Spinal cord (tissue), 10 donors: Measurements from ENCODE around the gene ARHGAP9. TPM values are rescaled to one million over a fixed set of nuclear protein-coding genes. Genes with fewer than 3 reads are reported as not detected.

ENCODE experiments used
- DNase-seq, 6 donors: peaks; one replicate each; pipeline versions ENCODE4 v3.0.0 to v3.0.0-alpha.2; 2013 to 2015; ENCODE audit warnings: low spot score in 6 of 6, low read depth in 4 of 6
- H3K27ac ChIP-seq: one replicate; pipeline ENCODE4 v1.5.1; 2013; ENCODE audit warnings: low read depth, low read length, control low read depth
- H3K27me3 ChIP-seq: one replicate; pipeline ENCODE4 v1.6.1; 2013; ENCODE audit warnings: low read length; ENCODE audit not compliant: control insufficient read depth, insufficient read depth
- H3K36me3 ChIP-seq: one replicate; pipeline ENCODE4 v1.6.1; 2013; ENCODE audit warnings: low read length; ENCODE audit not compliant: control insufficient read depth, insufficient read depth
- H3K4me1 ChIP-seq: one replicate; pipeline ENCODE4 v1.6.1; 2013; ENCODE audit warnings: low read length; ENCODE audit not compliant: control insufficient read depth, insufficient read depth
- H3K4me3 ChIP-seq: one replicate; pipeline ENCODE4 v1.5.1; 2013; ENCODE audit warnings: low read depth, low read length, control low read depth
- H3K9me3 ChIP-seq: one replicate; pipeline ENCODE4 v1.6.1; 2013; ENCODE audit warnings: low read length; ENCODE audit not compliant: control insufficient read depth, insufficient read depth
- WGBS: methylation state at CpG from one replicate; pipeline ENCODE4 v1.1.5; 2013; ENCODE audit warnings: missing lambda C conversion rate; ENCODE audit not compliant: insufficient coverage; 5-methylcytosine and 5-hydroxymethylcytosine counted together
- polyA plus RNA-seq, 2 donors: library from polyadenylated mRNA; unstranded; fragments of 120-200 nt; gene quantifications; one replicate each; pipeline ENCODE4 v1.2.1, GENCODE V29; 2013; ENCODE audit not compliant: insufficient read length in 2 of 2
- total RNA-seq, 2 donors: library from RNA; depleted of rRNA in 1 of 2; stranded (reverse); fragments of 120-200 nt in 1 of 2; fragments of >200 nt in 1 of 2; gene quantifications; one replicate each; pipeline versions ENCODE4 v1.2.3 to v1.2.4, GENCODE V29; 2013 to 2014
- donor health status: healthy.

ARHGAP9 gene
- total and polyA plus RNA-seq, 4 donors: 4.8 to 6.5 (median 5.3) TPM

DNA sequence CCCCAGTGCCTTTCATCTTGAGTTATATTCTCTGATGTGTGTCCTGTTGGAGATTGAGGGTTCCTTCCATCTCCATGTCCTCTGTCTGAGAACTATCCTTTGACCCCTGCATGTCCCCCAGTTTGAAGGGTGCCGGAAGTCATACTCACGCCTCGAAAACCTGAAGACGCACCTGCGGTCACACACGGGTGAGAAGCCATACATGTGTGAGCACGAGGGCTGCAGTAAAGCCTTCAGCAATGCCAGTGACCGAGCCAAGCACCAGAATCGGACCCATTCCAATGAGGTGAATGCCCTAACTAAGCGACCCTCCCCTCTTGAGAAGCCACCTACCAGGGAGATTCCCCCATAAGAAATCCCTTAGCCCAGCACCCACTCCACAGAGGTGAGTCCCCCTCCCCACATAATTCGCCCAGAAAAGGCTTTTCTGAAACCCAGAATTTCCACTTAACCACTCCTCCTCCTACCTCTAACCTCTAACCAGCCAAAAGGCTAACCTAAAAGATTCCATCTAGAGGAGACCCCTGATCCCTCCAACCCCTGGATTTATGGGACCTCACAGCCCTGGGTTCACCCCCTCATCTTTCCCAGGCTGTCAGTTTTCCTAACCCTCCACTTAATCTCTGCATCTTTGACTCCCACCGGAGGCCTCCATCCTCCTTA lies 12.3 kb downstream of the ARHGAP9 start:
- H3K27me3 ChIP-seq: peaks cover 10% of the 10 kb centered on the region
- 92% methylated on average over 12 of the region's 12 CpGs for WGBS

DNA sequence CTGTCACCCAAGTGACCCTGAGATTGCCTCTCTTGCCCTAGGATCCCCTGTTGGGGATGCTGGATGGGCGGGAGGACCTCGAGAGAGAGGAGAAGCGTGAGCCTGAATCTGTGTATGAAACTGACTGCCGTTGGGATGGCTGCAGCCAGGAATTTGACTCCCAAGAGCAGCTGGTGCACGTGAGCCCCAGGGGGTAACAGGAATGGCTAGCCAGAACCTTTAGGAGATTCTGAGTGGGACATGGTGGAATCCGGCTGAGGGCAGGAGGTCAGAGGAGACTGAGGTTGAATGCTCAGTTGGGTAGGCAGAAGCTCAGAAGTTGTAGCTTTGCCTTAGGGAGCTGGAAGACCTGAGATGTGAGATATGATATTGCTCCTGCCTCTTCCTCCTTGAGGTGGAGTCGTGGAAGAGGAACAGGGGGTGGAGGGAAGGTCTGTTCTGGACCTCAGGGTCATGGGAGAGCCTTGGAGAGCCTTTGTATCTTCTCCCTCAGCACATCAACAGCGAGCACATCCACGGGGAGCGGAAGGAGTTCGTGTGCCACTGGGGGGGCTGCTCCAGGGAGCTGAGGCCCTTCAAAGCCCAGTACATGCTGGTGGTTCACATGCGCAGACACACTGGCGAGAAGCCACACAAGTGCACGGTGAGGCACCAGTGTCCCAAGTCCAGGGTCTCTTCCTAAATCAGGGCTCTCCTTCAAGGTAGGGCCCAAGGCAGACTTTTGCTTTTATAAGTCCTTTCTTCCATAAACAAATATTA lies 13.7 kb downstream of the ARHGAP9 start:
- Histone ChIP-seq H3K4me1 (peaks cover 19% of the 10 kb centered on the region), H3K27ac (no peak overlapping the region), H3K36me3 (peaks cover 14% of the 10 kb centered on the region), H3K9me3 (no peaks in the 10 kb centered on the region), H3K27me3 (peaks cover 18% of the 10 kb centered on the region), H3K4me3 (no peak overlapping the region)
- DNase-seq: no peak
- 82% methylated on average over 11 of the region's 14 CpGs for WGBS

More for the DNA sequence above, 12.3 kb downstream of the ARHGAP9 start:
- Histone ChIP-seq H3K36me3 (peaks cover 14% of the 10 kb centered on the region), H3K4me3 (no peak overlapping the region), H3K27ac (no peak overlapping the region), H3K4me1 (peaks cover 6% of the 10 kb centered on the region), H3K9me3 (no peaks in the 10 kb centered on the region)
- no peak for DNase-seq

DNA sequence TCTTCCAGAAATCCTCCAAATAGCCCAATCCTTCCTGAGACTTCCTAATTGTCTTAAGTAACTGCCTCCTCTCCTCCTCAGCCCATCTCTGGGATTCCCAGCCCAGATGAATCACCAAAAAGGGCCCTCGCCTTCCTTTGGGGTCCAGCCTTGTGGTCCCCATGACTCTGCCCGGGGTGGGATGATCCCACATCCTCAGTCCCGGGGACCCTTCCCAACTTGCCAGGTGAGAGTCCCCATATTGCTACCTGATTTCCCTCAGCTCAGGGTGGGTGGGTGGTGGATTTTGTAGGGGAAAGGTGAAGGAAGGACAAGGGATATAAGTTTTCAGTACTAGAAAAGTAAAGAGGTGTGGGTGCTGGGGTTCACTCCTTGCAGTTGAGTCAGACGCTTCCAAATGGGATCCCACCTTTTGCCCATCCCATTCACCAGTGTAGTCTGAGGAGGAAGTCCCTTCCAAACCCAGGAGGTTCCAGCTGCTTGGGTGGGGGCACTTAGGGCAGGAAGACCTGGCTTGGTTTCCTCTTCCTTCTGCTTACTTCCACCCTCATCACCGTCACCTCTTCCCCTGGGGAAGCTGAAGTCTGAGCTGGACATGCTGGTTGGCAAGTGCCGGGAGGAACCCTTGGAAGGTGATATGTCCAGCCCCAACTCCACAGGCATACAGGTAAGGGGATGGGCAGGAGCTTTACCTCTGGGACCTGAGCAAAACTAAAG lies 14.5 kb downstream of the ARHGAP9 start:
- WGBS: 100% methylated on average over 2 of the region's 6 CpGs
- no peak overlapping the region for H3K4me3 ChIP-seq
- no peaks in the 10 kb centered on the region for H3K9me3 ChIP-seq
- H3K36me3 ChIP-seq: peaks cover 8% of the 10 kb centered on the region
- no peak for DNase-seq
- H3K27ac ChIP-seq: no peak overlapping the region
- H3K27me3 ChIP-seq: peaks cover 24% of the 10 kb centered on the region
- H3K4me1 ChIP-seq: peaks cover 25% of the 10 kb centered on the region

DNA sequence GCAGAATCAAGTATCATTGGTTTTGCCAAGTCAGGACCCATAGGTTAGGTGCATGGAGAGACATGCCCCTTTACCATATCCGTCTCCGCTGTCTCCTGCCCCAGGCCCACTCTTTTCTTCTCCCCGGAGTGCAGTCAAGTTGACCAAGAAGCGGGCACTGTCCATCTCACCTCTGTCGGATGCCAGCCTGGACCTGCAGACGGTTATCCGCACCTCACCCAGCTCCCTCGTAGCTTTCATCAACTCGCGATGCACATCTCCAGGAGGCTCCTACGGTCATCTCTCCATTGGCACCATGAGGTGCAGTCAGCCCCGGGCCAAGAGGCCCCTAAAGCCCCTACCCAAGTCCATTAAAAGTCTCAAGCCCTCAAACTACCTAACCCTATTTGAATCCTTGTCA lies 15.1 kb downstream of the ARHGAP9 start:
- DNase-seq: no peak
- H3K27me3 ChIP-seq: peaks cover 24% of the 10 kb centered on the region
- H3K9me3 ChIP-seq: no peaks in the 10 kb centered on the region
- 95% methylated on average over 12 of the region's 12 CpGs for WGBS
- H3K4me1 ChIP-seq: peaks cover 25% of the 10 kb centered on the region
- peaks cover 7% of the 10 kb centered on the region for H3K36me3 ChIP-seq
- H3K4me3 ChIP-seq: no peak overlapping the region
- H3K27ac ChIP-seq: no peak overlapping the region

- no peak for DNase-seq
- Histone ChIP-seq H3K4me1 (peaks cover 37% of the 10 kb centered on the region), H3K4me3 (peak overlapping the region; percentile 71), H3K9me3 (no peaks in the 10 kb centered on the region), H3K27ac (peak overlapping the region; percentile 86), H3K27me3 (peaks cover 24% of the 10 kb centered on the region), H3K36me3 (peaks cover 7% of the 10 kb centered on the region)
- WGBS: 53% methylated on average over 2 of the region's 5 CpGs
Measured at GRCh38 chr12:57462912-57463253, 16.8 kb downstream of the ARHGAP9 start.

DNA sequence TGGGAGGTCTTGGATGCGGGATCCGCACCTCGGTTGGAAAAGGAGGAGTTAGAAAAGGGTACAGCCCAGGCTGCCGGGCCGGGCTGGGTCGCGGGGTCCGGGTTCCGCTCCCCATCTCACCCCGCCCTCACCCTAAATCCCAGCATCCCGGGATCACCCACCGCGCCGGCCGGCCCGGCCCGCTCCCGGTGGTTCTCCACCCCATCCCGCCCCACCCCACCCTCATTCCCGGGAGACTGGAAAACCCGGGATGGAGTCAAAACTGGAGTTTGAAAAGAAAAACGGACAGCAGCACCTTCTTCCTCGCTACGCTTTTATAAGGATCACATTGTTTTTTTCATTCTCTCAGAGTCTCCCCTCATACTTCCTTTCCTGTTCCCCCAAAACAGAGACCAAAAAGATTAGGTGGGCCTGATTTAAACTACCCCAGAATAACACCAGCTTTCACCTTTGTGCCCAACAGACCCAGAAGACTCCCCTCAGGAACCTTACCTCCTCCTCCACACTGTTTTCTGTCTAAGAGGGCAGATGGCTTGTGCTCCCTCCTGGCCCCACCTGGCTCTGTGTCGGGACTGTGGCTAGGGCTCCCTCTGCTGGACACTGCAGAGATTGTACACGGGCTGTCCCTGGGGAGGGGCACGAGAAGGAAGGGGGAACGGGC lies 17.3 kb downstream of the ARHGAP9 start:
- WGBS: 0% methylated on average over 20 of the region's 28 CpGs
- Histone ChIP-seq H3K27ac (peak overlapping the region; percentile 86), H3K27me3 (peaks cover 24% of the 10 kb centered on the region), H3K4me3 (peak overlapping the region; percentile 71), H3K9me3 (no peaks in the 10 kb centered on the region), H3K36me3 (peaks cover 7% of the 10 kb centered on the region), H3K4me1 (peaks cover 37% of the 10 kb centered on the region)
- DNase-seq: peak in 4 of 6 donors; percentile 66 to 93 (median 76)

DNA sequence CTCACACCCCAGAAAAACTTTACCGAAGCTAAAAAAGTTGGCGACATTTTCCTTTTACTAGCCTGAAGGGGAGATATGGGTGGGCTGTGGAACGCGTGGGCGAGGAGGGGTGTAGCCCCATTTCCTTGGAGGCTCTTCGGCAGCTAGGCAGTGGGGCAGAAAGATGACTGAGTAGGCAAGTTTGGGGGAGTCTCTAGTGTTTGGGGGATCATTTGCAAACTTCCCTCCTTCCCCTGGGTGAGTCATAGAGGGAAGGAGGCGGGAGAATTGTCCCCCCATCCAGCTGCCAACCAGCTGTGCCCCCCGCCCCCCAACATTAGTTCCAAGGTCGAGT lies 17.8 kb downstream of the ARHGAP9 start:
- H3K27ac ChIP-seq: peak overlapping the region; percentile 86
- no peaks in the 10 kb centered on the region for H3K9me3 ChIP-seq
- H3K4me3 ChIP-seq: peak overlapping the region; percentile 71
- peaks cover 37% of the 10 kb centered on the region for H3K4me1 ChIP-seq
- WGBS: 0% methylated on average over 3 of the region's 9 CpGs
- peaks cover 24% of the 10 kb centered on the region for H3K27me3 ChIP-seq
- H3K36me3 ChIP-seq: peaks cover 7% of the 10 kb centered on the region
- peak in 1 of 6 donors; percentile 19 for DNase-seq

- Histone ChIP-seq H3K27ac (peak overlapping the region; percentile 86), H3K9me3 (no peaks in the 10 kb centered on the region), H3K36me3 (peaks cover 7% of the 10 kb centered on the region), H3K4me3 (peak overlapping the region; percentile 71), H3K4me1 (peaks cover 40% of the 10 kb centered on the region), H3K27me3 (peaks cover 24% of the 10 kb centered on the region)
- 0% methylated on average over 12 of the region's 32 CpGs for WGBS
- peak in 4 of 6 donors; percentile 35 to 83 (median 49) for DNase-seq
Measured at GRCh38 chr12:57461276-57461916, 18.3 kb downstream of the ARHGAP9 start.

GRCh38 chr12:57460841-57461275 lies 18.8 kb downstream of the ARHGAP9 start:
- Histone ChIP-seq H3K27ac (peak overlapping the region; percentile 48), H3K27me3 (peaks cover 24% of the 10 kb centered on the region), H3K36me3 (peaks cover 7% of the 10 kb centered on the region), H3K9me3 (no peaks in the 10 kb centered on the region), H3K4me3 (peak overlapping the region; percentile 71), H3K4me1 (peaks cover 46% of the 10 kb centered on the region)
- DNase-seq: peak in 1 of 6 donors; percentile 63
- WGBS: under 1% methylated on average over 15 of the region's 19 CpGs
